GM18508 (cell line): ENCODE measurements around the gene GABRG3.
"Not testable (repeated sequence)": the region's sequence is repeated elsewhere in the genome, so short reads cannot be mapped to it uniquely, and the experiment has no call there.

Experiments
- ATAC-seq: cut with Tn5 transposase; IDR thresholded peaks from one replicate; pipeline ENCODE4 v1.9.1; 2021; ENCODE audit warnings: moderate number of reproducible peaks; ENCODE audit not compliant: insufficient read depth, unreplicated experiment

The GABRG3 gene

DNA sequence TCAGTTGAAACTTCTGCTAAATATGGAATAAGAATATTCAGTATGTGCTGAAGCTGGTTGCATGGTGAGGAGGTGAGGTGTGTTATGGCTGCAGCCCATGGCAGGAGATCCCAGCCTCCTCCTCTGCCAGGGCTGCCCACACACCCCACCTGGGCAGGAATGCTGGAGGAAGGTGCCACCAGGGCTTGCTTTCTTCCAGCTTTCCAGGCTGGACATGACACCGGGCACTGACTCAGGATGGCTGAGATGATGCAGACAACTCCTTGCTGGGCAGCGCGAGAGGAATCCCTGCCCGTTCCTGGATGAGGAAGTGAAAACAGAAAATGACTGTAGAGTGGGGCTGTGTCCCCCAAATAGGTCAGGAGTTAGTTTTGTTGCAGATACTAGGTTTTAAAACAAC is 14.1 kb downstream of the GABRG3 start:
- no peak for ATAC-seq

DNA sequence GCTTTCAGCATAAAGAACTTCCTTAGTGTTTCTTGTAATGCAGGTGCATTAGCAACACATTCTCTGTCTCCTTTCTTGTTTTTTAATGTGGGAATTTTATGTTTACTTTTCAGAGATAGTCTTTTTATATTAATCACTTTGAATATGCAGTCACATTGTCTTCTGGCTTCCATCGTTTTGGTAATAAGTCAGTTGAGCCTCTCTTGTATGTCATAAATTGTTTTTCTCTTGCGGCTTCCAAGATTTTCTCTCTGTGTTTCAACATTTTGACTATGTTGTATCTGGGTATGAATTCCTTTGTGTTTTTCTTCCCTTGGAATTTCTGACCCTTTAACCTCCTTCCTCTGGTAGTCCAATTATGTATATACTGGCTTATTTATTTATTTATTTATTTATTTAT is 25.3 kb downstream of the GABRG3 start:
- no peak for ATAC-seq

DNA sequence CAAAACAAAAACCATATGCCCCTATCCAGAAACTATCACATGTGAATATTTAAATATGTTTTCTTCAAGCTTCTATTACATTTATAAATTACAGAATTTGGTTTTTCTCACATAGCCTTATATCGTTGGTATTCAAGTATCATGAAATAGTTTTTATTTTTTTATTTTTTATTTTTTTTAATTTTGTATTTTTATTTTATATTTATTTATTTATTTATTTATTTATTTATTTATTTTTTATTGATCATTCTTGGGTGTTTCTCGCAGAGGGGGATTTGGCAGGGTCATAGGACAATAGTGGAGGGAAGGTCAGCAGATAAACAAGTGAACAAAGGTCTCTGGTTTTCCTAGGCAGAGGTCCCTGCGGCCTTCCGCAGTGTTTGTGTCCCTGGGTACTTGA is 32.0 kb downstream of the GABRG3 start:
- not testable (repeated sequence) for ATAC-seq

DNA sequence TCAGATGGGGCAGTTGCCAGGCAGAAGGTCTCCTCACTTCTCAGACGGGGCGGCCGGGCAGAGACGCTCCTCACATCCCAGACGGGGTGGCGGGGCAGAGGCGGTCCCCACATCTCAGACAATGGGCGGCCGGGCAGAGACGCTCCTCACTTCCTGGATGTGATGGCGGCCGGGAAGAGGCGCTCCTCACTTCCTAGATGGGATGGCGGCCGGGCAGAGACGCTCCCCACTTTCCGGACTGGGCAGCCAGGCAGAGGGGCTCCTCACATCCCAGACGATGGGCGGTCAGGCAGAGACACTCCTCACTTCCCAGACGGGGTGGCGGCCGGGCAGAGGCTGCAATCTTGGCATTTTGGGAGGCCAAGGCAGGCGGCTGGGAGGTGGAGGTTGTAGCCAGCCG is 33.2 kb downstream of the GABRG3 start:
- not testable (repeated sequence) for ATAC-seq

DNA sequence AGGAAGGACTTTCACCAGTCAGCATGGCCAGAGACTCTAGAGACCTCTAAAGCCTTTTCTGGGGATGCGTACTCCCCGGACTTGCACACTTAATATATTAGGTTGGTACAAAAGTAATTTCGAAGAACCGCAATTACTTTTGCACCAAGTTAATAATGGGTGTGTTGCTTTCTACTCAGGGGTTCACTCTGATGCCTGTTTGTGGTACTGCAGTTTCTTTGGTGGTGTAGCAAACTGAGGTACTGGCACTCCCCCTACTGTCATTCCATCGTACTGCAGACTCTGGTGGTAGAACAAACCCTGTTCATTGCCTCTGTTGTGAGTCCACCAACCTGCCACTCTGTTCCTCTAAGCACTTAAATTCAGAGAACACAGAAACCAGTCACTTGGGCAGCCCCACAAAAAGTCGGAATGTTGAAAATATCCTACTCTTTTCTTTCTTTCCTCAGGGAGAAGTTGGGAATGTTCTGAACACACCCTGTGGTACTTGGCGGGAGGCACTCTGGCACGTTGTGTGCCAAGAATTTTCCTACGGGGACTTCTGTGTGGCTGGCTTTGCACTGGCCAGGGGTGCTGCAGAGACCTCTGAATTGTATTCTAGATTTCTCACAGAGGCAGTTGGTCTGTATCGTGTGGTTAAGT is 46.3 kb downstream of the GABRG3 start:
- ATAC-seq: no peak

DNA sequence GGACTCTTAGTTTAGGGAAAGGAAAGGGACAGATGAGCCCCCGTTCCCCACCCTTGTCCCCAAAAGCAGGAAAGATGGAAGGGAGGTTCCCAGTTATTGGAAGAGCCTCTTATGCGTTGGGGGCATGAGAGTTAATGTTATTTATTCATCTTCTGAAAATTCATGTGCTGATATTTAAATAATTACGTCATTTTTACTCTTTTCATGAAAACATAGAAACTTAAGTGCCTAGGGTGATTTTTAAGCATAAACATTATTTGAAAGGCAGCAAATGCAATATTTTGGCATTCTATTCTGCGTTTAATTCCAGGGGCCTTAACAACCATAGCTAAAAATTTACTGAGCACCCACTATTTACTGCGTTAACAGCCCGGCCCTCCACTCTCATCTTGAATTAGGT is 48.7 kb downstream of the GABRG3 start:
- ATAC-seq: no peak

DNA sequence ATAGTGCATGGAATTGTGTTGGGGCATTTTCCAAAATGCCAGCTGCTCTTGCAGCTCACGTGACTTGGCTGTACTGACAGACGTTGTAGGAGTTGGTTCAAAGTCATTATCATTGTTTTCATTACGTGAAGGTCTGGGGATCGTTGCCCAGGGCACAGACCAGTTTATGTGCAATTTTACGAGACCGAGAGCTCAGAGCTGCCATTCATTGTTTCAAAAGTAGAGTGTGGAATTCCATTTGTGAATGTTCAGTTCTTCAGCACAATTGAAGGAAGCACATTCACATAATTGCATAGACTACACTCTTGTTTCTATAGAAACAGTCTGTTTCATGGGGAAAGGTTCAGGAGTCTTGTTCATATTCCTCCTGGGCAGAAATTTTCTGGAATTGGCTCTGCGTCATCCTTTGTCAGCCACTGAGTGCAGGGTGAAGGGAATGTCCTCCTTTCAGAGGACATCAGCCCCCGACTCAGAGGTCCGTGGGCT is 54.5 kb downstream of the GABRG3 start:
- no peak for ATAC-seq

DNA sequence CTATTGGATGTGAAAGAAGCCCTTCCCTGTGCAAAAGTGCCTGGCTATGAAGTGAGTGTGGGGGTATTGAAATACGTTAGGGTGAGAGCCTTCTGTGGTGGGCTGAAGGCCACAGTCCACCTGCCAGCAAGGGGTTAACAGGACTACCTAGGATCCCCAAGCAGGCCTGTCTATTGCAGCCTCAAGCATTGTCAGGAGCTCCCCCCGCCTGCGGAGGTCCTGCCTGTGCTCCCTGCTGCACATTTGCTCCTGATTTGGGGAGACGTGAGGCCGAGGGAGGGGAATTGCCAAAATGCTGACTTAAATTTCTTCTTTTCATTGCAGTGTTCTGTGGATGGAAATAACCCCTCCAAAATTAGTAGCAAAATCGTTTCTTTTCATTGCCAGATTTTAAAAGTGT is 56.2 kb downstream of the GABRG3 start:
- ATAC-seq: no peak

DNA sequence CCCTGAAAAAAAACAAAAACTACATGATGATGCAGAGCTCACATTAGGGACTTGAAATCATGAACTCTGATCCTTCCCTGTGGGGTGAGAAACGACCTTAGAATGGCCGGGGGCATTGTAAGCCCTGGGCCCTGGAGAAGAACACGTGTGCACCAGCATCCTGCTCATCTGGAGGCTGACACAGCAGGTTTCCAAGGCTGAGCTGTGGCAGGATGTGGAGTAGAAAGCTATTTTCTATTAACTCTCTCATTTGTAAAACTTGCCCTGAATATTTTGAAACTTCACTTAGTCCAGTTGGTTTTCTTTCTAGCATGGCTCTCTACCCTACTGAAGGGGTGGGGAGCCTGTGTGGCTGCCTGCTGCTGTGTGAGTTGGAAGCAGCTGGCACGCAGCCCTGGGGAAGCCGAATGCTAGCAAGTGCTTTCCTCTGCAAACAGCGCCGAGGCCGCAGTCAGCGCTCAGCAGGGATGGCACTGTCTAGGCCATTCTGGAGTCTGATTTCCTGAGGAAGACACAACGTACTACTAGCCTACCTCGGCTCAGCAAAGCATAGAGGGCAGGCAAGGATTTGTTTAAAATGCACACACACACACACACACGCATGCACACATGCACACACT is 58.0 kb downstream of the GABRG3 start:
- ATAC-seq: no peak

DNA sequence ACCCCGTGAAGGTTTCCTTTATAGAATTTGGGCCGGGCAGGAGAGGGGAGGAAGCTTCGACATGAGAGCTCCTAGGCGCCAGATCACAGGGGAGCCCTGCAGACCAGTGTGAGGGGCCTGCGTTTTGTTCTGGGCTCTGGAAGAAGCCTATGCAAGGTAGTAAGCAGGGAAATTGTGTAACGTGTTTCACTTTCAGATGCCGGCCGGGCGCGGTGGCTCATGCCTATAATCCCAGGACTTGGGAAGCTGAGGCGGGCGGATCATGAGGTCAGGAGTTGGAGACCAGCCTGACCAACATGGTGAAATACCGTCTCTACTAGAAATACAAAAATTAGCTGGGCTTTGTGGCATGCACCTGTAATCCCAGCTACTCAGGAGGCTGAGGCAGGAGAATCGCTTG is 65.2 kb downstream of the GABRG3 start:
- no peak for ATAC-seq

DNA sequence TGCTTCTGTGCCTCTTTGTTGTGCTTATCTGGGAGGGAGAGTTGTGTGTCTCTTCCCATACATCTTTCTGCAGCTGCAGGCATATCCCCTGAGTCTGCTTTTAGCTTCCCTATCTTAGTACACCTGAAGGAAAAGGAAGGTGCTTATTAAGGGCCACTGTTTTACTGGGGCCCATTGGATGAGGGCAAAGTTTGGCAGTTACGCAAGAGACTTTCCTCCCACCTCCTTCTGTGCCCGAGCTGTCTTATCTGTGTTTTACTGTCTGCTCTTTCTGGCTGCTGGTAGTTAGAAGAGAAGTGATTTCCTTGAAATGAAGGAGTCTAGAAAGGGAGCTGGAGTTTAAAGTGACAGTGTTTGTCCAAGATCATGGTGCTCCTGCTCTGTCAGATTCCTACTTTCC is 66.5 kb downstream of the GABRG3 start:
- no peak for ATAC-seq

DNA sequence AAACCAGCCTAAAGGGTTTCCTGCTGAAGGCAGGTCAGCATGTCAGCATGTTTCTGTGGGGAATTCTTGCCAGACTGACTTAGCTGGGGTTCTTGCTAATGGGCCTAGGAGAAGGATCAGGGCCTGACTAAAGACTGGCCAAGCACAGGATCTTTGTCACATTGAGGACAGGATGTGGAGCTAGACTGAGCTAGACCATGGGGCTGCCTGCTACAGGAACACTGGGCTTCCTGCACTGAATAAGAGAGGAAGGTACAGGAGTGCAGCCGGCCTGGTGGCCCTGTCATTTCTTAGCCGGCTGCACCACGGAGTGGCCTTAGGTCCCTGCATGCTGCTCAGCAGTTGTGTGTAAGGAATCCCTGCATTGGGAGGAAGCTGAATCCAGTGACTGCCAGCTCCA is 68.2 kb downstream of the GABRG3 start:
- no peak for ATAC-seq

DNA sequence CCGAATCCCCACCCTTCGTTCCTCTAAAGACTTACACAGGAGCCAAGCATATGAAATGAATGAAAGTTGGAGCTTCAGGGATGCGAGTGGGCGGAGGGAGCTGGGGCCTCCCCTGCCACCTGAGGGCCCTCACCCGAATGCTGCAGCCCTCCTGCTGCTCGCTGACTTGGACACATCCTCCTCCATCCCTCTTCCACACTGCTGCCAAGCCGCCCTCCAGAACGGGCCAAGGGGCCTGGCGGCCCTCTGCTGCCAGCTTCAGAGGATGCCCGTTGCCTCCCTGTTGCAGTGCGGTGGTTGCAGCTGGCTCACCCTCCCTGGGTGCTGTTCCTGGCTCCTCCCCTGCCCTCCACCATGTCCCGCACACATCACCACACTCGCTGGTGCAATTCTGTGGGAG is 71.2 kb downstream of the GABRG3 start:
- ATAC-seq: no peak

DNA sequence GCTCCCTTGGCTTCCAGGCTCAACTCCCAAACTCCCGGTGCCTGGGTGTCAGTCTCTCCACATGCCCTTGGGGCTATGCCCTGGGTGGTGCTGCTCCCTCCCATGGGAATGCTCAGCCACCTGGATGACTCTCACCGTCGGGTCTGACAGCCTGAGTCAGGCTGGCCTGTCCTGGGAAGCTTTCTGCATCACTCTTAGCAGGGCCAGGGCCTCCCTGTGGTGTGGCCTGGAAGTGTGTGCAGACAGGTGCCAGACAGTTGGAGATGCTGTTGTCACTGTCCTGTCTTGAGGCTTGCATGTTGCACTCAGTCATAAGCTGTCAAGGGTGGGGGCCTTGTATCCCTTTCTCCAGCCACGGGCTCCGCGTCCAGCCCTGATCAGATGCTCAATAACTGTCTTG is 71.7 kb downstream of the GABRG3 start:
- ATAC-seq: no peak

DNA sequence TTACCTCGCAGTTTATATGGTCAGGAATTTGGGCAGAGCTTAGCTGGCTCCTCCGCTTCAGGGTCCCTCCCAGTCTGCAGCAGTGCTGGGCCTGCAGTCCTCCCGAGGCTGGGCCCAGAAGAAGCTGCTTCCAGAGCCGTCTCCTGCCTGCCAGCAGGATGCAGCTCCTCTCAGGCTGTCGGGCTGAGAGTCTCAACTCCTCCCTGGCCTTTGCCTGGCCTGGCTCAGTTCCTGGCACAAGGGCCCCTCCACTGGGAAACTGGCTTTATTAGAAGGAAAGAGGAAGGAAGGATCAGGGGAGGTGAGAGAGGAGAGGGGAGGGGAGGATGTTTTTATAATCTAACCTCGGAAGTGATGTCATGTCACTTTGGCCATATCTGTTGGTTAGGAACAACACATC is 72.8 kb downstream of the GABRG3 start:
- no peak for ATAC-seq

DNA sequence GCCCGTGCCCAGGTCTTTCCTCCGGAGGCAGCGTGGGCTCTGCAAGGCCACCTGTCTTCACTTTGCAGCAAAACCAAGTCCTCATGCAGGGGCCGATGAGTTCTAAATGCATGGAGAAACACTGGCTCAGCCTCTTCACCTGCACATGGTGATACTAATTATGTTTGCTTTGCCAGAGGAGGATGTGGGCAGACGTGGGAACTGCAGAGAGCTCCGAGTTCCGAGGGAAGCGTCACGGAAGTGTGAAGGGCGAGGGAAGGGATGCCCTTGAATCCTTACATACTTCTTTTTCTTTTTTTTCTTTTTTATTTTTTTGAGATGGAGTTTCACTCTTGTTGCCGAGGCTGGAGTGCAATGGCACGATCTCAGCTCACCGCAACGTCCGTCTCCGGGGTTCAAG is 74.8 kb downstream of the GABRG3 start:
- no peak for ATAC-seq

DNA sequence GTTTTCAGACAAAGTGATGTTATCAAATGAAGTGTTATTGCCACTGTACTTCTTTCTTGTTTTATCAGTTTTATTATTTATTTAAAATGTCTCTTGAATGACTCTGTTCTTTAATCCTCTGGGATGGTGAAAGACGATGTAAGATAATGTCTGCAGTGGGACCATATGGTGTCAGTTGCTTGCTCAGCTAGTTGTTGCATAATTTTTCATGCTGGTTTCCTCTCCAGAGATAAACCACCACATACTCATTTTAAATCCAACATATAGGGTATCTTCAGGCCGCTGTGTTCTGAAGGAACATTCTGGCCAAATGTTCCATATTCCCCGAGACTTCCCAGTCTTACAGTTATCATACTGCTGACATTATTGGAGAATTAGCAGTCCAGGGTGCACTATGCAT is 75.9 kb downstream of the GABRG3 start:
- no peak for ATAC-seq

DNA sequence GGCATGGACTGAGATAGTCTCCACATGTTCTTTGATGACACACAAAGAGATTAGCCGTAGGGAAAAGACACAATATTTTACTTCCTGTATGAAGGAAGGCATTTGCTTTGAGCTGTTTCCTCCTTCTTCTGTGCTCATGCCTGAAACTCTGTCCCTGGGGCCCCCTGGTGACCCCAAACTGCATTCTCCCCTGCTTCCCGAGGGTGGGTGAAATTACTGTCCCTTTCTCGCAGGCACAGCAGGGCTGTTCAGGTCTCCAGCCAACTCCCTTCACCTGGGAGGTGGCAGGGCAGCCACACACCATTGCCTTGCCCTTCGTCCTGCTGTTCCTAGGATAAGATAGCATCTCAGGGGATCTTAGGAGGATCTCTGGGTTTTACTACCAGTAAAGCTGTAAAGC is 79.2 kb downstream of the GABRG3 start:
- no peak for ATAC-seq

DNA sequence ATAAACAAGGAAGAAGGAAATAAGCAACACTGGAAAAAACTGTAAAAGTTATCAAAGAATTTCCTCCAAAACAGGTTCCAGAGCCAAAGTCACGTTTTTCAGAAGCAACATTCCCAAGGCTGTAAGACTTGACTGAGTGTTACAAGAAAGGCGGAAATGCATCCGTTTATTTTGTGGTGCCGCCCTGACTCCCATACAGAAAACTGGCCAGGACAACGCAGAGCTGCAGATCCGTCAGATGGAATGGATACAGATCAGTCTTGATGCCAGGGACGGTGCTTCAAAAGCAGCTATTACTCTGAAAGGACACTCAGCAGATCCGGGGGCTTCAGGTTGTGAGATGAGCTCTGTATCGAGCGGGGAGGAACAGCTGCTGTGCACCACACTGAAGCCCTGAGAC is 83.4 kb downstream of the GABRG3 start:
- ATAC-seq: no peak

DNA sequence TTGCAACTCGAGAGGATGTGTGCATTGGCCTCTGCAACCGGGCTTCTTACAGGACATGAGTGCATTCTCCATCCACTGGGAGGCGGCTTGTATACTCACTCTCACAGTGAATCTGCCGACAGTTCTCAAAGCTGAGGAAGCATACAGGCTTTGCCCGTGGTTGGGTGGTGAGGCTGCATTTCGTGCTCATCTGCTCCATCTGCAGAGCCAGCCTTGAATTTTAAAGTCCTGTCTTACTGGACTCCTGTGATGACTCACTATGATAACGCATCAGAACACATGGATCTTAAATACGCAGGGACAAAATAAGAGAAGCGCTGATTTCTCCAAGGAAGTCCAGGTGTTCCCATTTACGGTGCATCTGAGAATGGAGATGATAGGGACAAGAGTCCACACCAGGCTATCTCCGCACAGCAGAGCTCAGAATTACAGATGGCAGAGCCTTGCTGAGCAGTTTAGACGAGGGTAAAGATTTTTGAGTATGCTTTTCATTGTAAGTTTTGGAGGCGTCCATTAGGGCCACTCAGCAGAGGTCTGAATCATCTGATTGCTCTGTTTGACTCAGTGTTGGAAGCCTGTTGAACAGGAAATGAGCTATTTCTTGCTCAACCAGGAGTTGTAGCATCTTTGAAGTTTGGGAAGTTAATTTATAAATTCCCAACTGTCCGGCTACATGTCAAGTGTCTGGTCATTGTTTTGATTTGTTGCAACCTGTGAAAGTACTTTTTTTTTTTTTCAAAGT is 87.1 kb downstream of the GABRG3 start:
- ATAC-seq: no peak

DNA sequence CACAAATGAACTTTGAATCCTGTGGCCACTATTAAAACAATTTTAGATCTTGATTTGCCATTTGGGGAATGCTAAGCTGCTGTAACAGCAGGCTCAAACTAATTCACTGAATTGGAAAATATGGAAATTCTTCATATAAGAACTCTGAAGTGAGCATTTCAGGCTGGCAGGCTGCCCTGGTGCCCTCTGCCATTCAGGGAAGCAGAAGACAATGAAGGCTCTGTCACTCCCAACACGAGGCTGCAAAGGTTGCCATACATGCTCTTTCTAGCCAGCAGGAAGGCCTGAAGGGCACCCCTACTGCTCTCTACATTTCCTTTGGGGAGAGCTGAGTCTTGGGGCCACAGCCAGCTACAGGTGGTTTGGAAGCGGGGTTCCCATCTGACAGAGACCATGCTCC is 88.0 kb downstream of the GABRG3 start:
- no peak for ATAC-seq
